Kidney (tissue), 14 donors: ENCODE data around the gene NEGR1. TPM values are rescaled to one million over a fixed set of nuclear protein-coding genes. Genes with fewer than 3 reads are reported as not detected.
"Not testable (repeated sequence)": the region's sequence is repeated elsewhere in the genome, so short reads cannot be mapped to it uniquely, and the experiment has no call there.

Experiments used
- DNase-seq, 5 donors: peaks; one replicate each; pipeline ENCODE4 v3.0.0-alpha.2; 2013 to 2020
- FAIRE-seq: peaks from 2 replicates; lab custom pipeline; 2012; peaks lifted over from hg19 to GRCh38; lab: Jason Lieb, UNC
- H3K27ac ChIP-seq, 2 donors: one replicate each; pipeline ENCODE4 v1.7.0; 2013; ENCODE audit warnings: low read depth in 2 of 2, low read length in 2 of 2, inconsistent platforms in 1 of 2
- H3K27me3 ChIP-seq: one replicate; pipeline ENCODE4 v1.7.1; 2013; ENCODE audit warnings: low read length, inconsistent platforms; ENCODE audit not compliant: control insufficient read depth, insufficient read depth
- H3K36me3 ChIP-seq, 3 donors: one replicate each; pipeline versions ENCODE4 v1.7.0 to v1.7.1; 2013; ENCODE audit warnings: low read length in 3 of 3, control low read depth in 1 of 3, inconsistent platforms in 1 of 3; ENCODE audit not compliant: insufficient read depth in 3 of 3, control insufficient read depth in 2 of 3
- H3K4me1 ChIP-seq, 3 donors: one replicate each; pipeline versions ENCODE4 v1.7.0 to v1.7.1; 2013; ENCODE audit warnings: low read length in 3 of 3, inconsistent platforms in 1 of 3, low read depth in 1 of 3; ENCODE audit not compliant: control insufficient read depth in 2 of 3, insufficient read depth in 2 of 3
- H3K4me3 ChIP-seq, 3 donors: one replicate each; pipeline versions ENCODE4 v1.7.0 to v1.8.1; 2013; ENCODE audit warnings: low read length in 3 of 3, control low read depth in 1 of 3, inconsistent platforms in 1 of 3
- H3K9ac ChIP-seq, 3 donors: one replicate each; pipeline versions ENCODE4 v1.7.0 to v1.7.1; 2013; ENCODE audit warnings: low read length in 3 of 3, control low read depth in 1 of 3, inconsistent platforms in 1 of 3
- H3K9me3 ChIP-seq, 3 donors: one replicate each; pipeline versions ENCODE4 v1.7.0 to v1.7.1; 2013; ENCODE audit warnings: low read length in 3 of 3, control low read depth in 1 of 3, inconsistent platforms in 1 of 3; ENCODE audit not compliant: control insufficient read depth in 2 of 3, insufficient read depth in 1 of 3
- CTCF ChIP-seq: IDR thresholded peaks from 3 replicates; pipeline ENCODE4 v1.5.1; 2012; ENCODE audit warnings: mild to moderate bottlenecking, moderate library complexity, borderline replicate concordance; ENCODE audit not compliant: insufficient read depth; ENCODE audit errors: extremely low read depth
- intact Hi-C: fragments of 100-400 bp; cut with DNase I; formaldehyde crosslinking; loops from one replicate; pipeline ENCODE4 v1.11.1; 2022
- polyA plus RNA-seq: library from polyadenylated mRNA; stranded (reverse); fragments of 350-450 nt; fragmentation: Illumina TruSeq; extraction: RNeasy Lipid Tissue Mini Kit (QIAGEN cat#74804); gene quantifications from one replicate; pipeline ENCODE4 v1.2.3, GENCODE V29; 2014; ENCODE audit warnings: low read depth, low replicate concordance; ENCODE audit not compliant: insufficient read depth
- total RNA-seq: library from RNA; stranded (reverse); fragmentation: NEBNext Ultra II Directional; extraction: Animal tissue kit (Norgen Biotek cat#: 25700); gene quantifications from one replicate; pipeline ENCODE4 v1.2.1, GENCODE V29; 2021
- donor health status: control.
- donor health status: control.
- donor health status: control.
- donor health status: control.
- donor health status: control.
- donor health status: DM: yes; HTN: yes; CAD: no.
- donor health status: Normal renal cell carcinoma (clear cell type).

The NEGR1 gene
- total and polyA plus RNA-seq, 2 donors from 2014 or later = 3.0 to 10.2 TPM

GRCh38 chr1:71908871-71909390 lies 373.4 kb downstream of the NEGR1 start:
- Histone ChIP-seq H3K36me3 (no peaks in the 10 kb centered on the region), H3K27me3 (no peaks in the 10 kb centered on the region), H3K4me1 (no peaks in the 10 kb centered on the region), H3K27ac (no peak overlapping the region), H3K4me3 (no peak overlapping the region), H3K9me3 (no peaks in the 10 kb centered on the region), H3K9ac (no peak overlapping the region)
- no peak for TF ChIP-seq CTCF
- intact Hi-C loops = no loop called here
- DNase-seq (no peak), FAIRE-seq (no peak)

- no peaks in the 10 kb centered on the region for H3K9me3 ChIP-seq
- no peak for DNase-seq
- intact Hi-C loops = no loop called here
- no peaks in the 10 kb centered on the region for H3K4me1 ChIP-seq
- FAIRE-seq = no peak
- no peaks in the 10 kb centered on the region for H3K27me3 ChIP-seq
- H3K9ac ChIP-seq = no peak overlapping the region
- H3K4me3 ChIP-seq = no peak overlapping the region
- no peak overlapping the region for H3K27ac ChIP-seq
- H3K36me3 ChIP-seq = no peaks in the 10 kb centered on the region
- no peak for TF ChIP-seq CTCF
Measured at GRCh38 chr1:71908303-71908702, 374.0 kb downstream of the NEGR1 start.

- no peaks in the 10 kb centered on the region for H3K9me3 ChIP-seq
- H3K4me3 ChIP-seq = no peak overlapping the region
- H3K36me3 ChIP-seq = no peaks in the 10 kb centered on the region
- TF ChIP-seq CTCF = no peak
- no peaks in the 10 kb centered on the region for H3K4me1 ChIP-seq
- H3K27ac ChIP-seq = no peak overlapping the region
- H3K9ac ChIP-seq = no peak overlapping the region
- intact Hi-C loops = no loop called here
- FAIRE-seq (no peak), DNase-seq (peak in 2 of 5 donors; percentile 10 to 48)
- H3K27me3 ChIP-seq = no peaks in the 10 kb centered on the region
Measured at GRCh38 chr1:71899881-71900280, 382.5 kb downstream of the NEGR1 start.

- FAIRE-seq, intact Hi-C loops: not testable (repeated sequence)
Measured at GRCh38 chr1:71888166-71888565, 394.2 kb downstream of the NEGR1 start.

More at GRCh38 chr1:71888166-71888565, 394.2 kb downstream of the NEGR1 start:
- H3K27me3 ChIP-seq, H3K27ac ChIP-seq, H3K9me3 ChIP-seq, H3K4me3 ChIP-seq, DNase-seq, H3K36me3 ChIP-seq, H3K9ac ChIP-seq, H3K4me1 ChIP-seq: not testable (repeated sequence)
